Kidney tubule cell (primary cell): ENCODE results near the gene YEATS4.

Experiments
- DNase-seq: peaks from one replicate; pipeline ENCODE4 v3.0.0-alpha.2; 2018; ENCODE audit warnings: low spot score

The YEATS4 gene

GRCh38 chr12:69433653-69434052 is 74.1 kb downstream of the YEATS4 start:
- no peak for DNase-seq

GRCh38 chr12:69435644-69436043 is 76.1 kb downstream of the YEATS4 start:
- DNase-seq, result no peak

GRCh38 chr12:69437073-69437472 is 77.5 kb downstream of the YEATS4 start:
- no peak for DNase-seq

DNA sequence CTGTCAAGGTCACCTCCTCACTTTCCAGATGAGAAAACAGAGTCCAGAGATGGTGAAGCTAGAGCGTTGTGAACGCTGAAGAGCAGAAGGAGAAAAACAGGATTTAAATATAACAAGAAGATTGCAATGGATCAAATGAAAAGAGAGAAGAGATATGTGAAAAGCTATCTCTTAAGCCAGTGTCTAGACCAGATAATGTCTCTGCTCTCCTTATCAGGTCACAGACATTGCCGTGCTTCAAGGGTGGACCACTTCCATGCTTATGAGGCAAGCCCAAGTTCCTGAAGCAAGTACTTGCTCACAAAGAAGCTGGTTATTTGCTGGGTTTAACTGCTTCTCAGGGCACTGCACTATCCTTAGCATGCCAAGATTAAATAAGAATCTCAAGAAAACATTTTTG is 79.0 kb downstream of the YEATS4 start:
- no peak for DNase-seq

DNA sequence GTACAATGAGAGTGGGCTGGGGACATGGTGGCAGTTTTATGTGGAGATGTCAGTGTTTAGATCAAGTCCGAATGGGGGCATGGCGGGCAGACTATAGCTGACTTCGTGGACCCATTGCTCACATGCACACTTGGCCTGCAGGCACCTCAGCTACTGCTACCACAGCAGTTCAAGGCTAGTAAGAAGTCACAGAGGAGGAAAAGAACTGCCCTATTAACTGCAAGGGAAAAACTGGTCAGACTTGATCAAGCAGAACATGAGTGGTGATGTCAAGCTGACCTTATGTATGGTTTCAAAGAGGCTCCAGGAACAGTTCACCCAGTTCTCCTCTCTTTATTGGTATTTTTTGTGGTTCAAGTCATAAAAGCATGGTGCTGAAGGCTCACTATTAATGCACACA is 80.5 kb downstream of the YEATS4 start:
- peak; percentile 69 for DNase-seq
